ENCODE measurements around the gene CSGALNACT2.

The CSGALNACT2 gene

DNA sequence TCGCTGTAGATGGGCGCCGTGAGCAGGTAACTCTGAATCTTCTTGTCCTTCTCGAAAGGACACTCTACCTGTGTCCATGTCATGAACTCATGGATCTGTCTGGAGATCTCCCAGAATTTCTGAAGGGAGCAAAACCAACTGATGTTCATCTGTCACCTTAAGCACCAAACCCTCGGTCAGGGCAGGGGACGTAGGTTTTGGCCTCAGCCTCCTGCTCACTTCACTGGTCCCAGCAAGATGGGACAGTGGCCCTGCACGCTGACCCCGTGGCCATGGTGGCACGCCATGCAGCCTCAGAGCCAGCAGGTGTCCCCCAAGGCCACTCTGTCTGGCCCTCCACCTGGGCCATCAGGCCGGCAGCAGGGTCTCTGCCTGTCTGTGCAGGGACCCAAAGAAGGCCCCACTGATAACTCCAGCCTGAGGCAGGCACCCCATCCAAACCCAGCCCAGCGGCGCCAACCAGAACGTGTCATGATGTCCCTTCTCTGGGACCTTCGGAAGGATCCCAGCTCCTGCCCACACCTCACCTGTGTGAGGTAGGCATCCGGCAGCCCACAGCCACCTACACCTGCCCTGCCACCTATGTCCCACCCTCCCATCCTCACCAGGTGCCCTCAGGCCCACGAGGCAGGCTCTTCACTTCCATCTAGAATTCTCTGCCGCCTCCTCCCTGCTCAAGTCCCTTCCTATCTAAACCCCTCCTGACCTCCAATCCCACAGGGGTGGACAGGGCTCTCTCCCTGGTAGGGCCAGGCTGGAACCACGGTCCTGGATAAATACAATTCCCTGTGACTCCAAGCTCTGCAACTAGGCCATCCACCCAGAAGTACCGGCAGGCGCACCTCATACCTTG, 59.0 kb downstream of the CSGALNACT2 start:
- Histone ChIP-seq H3K4me3 (ENCODE audit: low read depth, low read length) (no peak overlapping the region), H3K9ac (ENCODE audit: low read depth, low read length) (no peak overlapping the region), H3K27me3 (ENCODE audit: control insufficient read depth, insufficient read depth, low read length) (no peaks in the 10 kb centered on the region), H3K36me3 (ENCODE audit: control insufficient read depth, insufficient read depth, low read length) (peaks cover 52% of the 10 kb centered on the region), H3K9me3 (ENCODE audit: control insufficient read depth, insufficient read depth, low read length) (no peaks in the 10 kb centered on the region), H3K4me1 (ENCODE audit: control insufficient read depth, insufficient read depth, low read length) (no peaks in the 10 kb centered on the region)

DNA sequence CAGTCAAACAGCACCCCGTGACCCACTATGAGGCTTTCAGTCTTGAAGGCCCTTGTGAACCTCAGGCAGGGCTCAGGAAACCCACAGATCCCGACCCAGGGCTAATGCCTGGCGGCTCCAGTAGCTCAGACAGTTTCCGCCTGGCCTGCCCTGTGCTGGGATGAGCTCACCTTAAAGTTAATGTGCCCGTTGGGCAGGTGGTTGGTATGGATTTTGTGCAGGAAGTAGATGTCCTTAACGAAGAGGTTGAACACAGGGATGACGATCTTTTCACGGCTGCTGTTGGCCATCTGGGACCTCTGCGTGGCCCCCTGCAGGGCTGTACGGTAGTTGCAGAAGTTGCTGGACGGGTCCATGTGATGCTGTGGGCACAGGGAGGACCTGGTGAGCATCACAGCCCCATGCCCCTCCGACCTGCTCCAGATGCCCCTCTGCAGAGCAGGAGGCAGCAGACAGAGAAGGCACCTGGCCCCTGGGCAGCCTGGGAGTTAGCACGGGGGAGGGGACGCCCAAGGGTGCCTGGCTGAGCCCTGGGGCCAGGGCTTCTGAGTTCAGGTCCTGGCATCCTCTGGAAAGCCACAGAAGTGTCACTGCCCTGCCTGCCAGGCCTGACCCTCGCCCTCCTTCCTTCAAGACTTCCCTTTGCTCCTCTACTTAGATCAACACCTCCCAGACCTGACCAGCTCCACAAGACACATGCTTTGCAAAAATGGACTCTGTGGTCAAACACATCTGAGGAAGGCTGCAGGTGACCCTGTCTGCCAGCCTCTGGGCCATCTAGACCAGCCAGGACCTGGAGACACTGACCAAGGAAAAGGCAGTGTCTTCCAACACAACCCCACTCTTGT, 59.8 kb downstream of the CSGALNACT2 start:
- Histone ChIP-seq H3K27me3 (ENCODE audit: control insufficient read depth, insufficient read depth, low read length) (no peaks in the 10 kb centered on the region), H3K4me1 (ENCODE audit: control insufficient read depth, insufficient read depth, low read length) (no peaks in the 10 kb centered on the region), H3K4me3 (ENCODE audit: low read depth, low read length) (no peak overlapping the region), H3K9ac (ENCODE audit: low read depth, low read length) (no peak overlapping the region), H3K9me3 (ENCODE audit: control insufficient read depth, insufficient read depth, low read length) (no peaks in the 10 kb centered on the region), H3K36me3 (ENCODE audit: control insufficient read depth, insufficient read depth, low read length) (peaks cover 52% of the 10 kb centered on the region)

- Histone ChIP-seq H3K9ac (ENCODE audit: low read depth, low read length) (no peak overlapping the region), H3K27me3 (ENCODE audit: control insufficient read depth, insufficient read depth, low read length) (no peaks in the 10 kb centered on the region), H3K4me1 (ENCODE audit: control insufficient read depth, insufficient read depth, low read length) (no peaks in the 10 kb centered on the region), H3K9me3 (ENCODE audit: control insufficient read depth, insufficient read depth, low read length) (no peaks in the 10 kb centered on the region), H3K4me3 (ENCODE audit: low read depth, low read length) (no peak overlapping the region), H3K36me3 (ENCODE audit: control insufficient read depth, insufficient read depth, low read length) (peaks cover 52% of the 10 kb centered on the region)
Measured at GRCh38 chr10:43198682-43199005, 60.4 kb downstream of the CSGALNACT2 start.

- Histone ChIP-seq H3K9me3 (ENCODE audit: control insufficient read depth, insufficient read depth, low read length) (no peaks in the 10 kb centered on the region), H3K36me3 (ENCODE audit: control insufficient read depth, insufficient read depth, low read length) (peaks cover 52% of the 10 kb centered on the region)
Measured at GRCh38 chr10:43199088-43199683, 60.9 kb downstream of the CSGALNACT2 start.

DNA sequence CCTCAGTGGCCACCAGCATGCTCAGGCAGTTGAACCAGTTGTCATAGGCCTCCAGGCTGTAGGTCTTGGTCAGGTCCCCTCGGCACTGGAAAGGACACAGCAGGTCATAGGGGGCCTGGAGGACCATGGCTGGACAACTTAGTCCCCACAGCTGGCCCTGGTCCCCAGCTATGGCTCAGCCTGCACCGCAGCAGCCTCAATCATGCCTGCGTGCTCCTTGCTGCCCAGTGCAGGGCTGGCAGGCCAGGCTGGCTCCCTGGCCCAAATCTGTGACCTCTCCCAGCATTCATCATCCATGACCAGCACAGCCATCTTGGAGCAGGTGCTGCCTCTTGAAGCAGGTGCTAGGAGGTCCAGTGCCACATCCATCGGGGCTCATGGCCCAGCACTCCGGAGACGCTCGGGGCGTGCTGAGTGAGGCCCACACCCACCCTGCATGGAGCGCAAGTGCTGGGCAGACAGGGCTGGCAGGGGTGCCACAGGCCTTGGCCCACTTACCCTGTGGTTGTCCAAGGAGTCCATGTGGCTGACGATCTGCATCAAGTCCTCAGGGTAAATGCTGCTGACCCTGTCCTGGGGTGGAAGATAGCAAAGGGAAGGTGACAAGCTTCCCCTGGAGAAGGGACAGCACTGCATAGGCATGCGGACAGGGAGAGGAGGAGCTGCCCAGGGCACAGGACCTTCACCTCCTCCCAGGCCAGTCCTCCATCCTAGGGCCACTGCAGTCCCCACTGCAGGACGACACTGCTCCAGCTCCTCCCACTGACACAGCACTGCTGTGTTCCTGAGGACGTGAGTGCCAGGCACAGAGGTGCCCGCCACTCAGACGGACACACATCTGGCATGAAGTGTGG, 61.7 kb downstream of the CSGALNACT2 start:
- Histone ChIP-seq H3K9ac (ENCODE audit: low read depth, low read length) (no peak overlapping the region), H3K27me3 (ENCODE audit: control insufficient read depth, insufficient read depth, low read length) (no peaks in the 10 kb centered on the region), H3K9me3 (ENCODE audit: control insufficient read depth, insufficient read depth, low read length) (no peaks in the 10 kb centered on the region), H3K36me3 (ENCODE audit: control insufficient read depth, insufficient read depth, low read length) (peaks cover 52% of the 10 kb centered on the region), H3K4me3 (ENCODE audit: low read depth, low read length) (no peak overlapping the region), H3K4me1 (ENCODE audit: control insufficient read depth, insufficient read depth, low read length) (peaks cover 2% of the 10 kb centered on the region)

More at GRCh38 chr10:43199088-43199683, 60.9 kb downstream of the CSGALNACT2 start:
- Histone ChIP-seq H3K4me1 (ENCODE audit: control insufficient read depth, insufficient read depth, low read length) (no peaks in the 10 kb centered on the region), H3K9ac (ENCODE audit: low read depth, low read length) (no peak overlapping the region), H3K4me3 (ENCODE audit: low read depth, low read length) (no peak overlapping the region), H3K27me3 (ENCODE audit: control insufficient read depth, insufficient read depth, low read length) (no peaks in the 10 kb centered on the region)

- H3K4me3 ChIP-seq (ENCODE audit: low read depth, low read length), result no peak overlapping the region
- no peaks in the 10 kb centered on the region for H3K9me3 ChIP-seq (ENCODE audit: control insufficient read depth, insufficient read depth, low read length)
- peaks cover 50% of the 10 kb centered on the region for H3K36me3 ChIP-seq (ENCODE audit: control insufficient read depth, insufficient read depth, low read length)
- H3K27me3 ChIP-seq (ENCODE audit: control insufficient read depth, insufficient read depth, low read length), result no peaks in the 10 kb centered on the region
- H3K4me1 ChIP-seq (ENCODE audit: control insufficient read depth, insufficient read depth, low read length), result peaks cover 5% of the 10 kb centered on the region
- no peak overlapping the region for H3K9ac ChIP-seq (ENCODE audit: low read depth, low read length)
Measured at GRCh38 chr10:43200538-43201390, 62.5 kb downstream of the CSGALNACT2 start.

DNA sequence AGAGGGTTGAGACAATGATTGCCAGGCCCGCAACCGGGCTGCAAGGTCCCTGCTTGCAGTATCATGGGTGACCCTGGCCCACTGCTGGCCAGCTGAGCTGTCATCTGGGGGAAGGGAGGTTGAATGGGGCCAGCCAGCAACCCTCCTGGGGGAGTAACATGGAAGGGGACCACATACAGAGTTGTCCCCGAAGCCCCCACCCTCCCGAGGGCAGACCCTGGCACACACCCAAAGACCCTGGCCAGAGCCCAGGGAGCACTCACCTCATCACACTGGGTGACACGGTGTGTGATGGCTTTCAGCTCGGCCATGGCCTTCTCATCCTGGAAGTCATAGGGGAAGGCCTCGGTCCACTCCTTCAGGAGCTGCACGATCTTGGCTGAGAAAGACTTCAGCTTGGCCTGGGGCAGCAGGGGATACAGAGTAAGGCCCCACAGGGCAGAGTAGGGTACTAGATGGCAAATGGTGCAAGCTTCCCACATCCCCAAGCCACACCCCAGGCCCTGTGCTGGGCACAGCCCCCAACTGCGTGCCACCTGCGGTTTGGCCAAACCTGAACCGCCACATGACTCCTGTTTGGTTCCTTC, 63.4 kb downstream of the CSGALNACT2 start:
- Histone ChIP-seq H3K4me3 (ENCODE audit: low read depth, low read length) (no peak overlapping the region), H3K36me3 (ENCODE audit: control insufficient read depth, insufficient read depth, low read length) (peaks cover 43% of the 10 kb centered on the region), H3K27me3 (ENCODE audit: control insufficient read depth, insufficient read depth, low read length) (no peaks in the 10 kb centered on the region), H3K4me1 (ENCODE audit: control insufficient read depth, insufficient read depth, low read length) (peaks cover 5% of the 10 kb centered on the region), H3K9ac (ENCODE audit: low read depth, low read length) (no peak overlapping the region), H3K9me3 (ENCODE audit: control insufficient read depth, insufficient read depth, low read length) (no peaks in the 10 kb centered on the region)

- Histone ChIP-seq H3K4me1 (ENCODE audit: control insufficient read depth, insufficient read depth, low read length) (peaks cover 5% of the 10 kb centered on the region), H3K9ac (ENCODE audit: low read depth, low read length) (no peak overlapping the region), H3K4me3 (ENCODE audit: low read depth, low read length) (peak overlapping the region; percentile 75), H3K27me3 (ENCODE audit: control insufficient read depth, insufficient read depth, low read length) (no peaks in the 10 kb centered on the region), H3K9me3 (ENCODE audit: control insufficient read depth, insufficient read depth, low read length) (no peaks in the 10 kb centered on the region), H3K36me3 (ENCODE audit: control insufficient read depth, insufficient read depth, low read length) (peaks cover 37% of the 10 kb centered on the region)
Measured at GRCh38 chr10:43202224-43202656, 64.0 kb downstream of the CSGALNACT2 start.

- Histone ChIP-seq H3K4me3 (ENCODE audit: low read depth, low read length) (peak overlapping the region; percentile 94), H3K9ac (ENCODE audit: low read depth, low read length) (peak overlapping the region; percentile 83)
Measured at GRCh38 chr10:43202657-43203447, 64.6 kb downstream of the CSGALNACT2 start.

More at GRCh38 chr10:43202657-43203447, 64.6 kb downstream of the CSGALNACT2 start:
- peaks cover 5% of the 10 kb centered on the region for H3K4me1 ChIP-seq (ENCODE audit: control insufficient read depth, insufficient read depth, low read length)
- no peaks in the 10 kb centered on the region for H3K27me3 ChIP-seq (ENCODE audit: control insufficient read depth, insufficient read depth, low read length)
- no peaks in the 10 kb centered on the region for H3K9me3 ChIP-seq (ENCODE audit: control insufficient read depth, insufficient read depth, low read length)
- peaks cover 31% of the 10 kb centered on the region for H3K36me3 ChIP-seq (ENCODE audit: control insufficient read depth, insufficient read depth, low read length)
